GM18951 (cell line): ENCODE measurements around the gene FGA.

Source experiments
- POLR2A ChIP-seq: IDR thresholded peaks from 4 replicates; pipeline ENCODE4 v1.6.1; 2011; ENCODE audit warnings: mild to moderate bottlenecking; ENCODE audit not compliant: insufficient read length, insufficient read depth; ENCODE audit errors: extremely low read depth
- in situ Hi-C: fragments of 300-500 bp; cut with MboI; formaldehyde crosslinking; loops from one replicate; pipeline ENCODE4 v1.12.0; 2022; ENCODE audit warnings: low sequenced_read_pairs, mixed read lengths, inconsistent platforms; ENCODE audit not compliant: unreplicated experiment

Gene FGA

GRCh38 chr4:154616287-154616686 is 25.7 kb upstream of the FGA start:
- in situ Hi-C loops = loop anchor here (5.0 kb wide), 1 partner anchor 59 kb away; no protein-coding TSS in a partner anchor
- no peak for TF ChIP-seq POLR2A

- in situ Hi-C loops = loop anchor here (5.0 kb wide), 1 partner anchor 58 kb away; no protein-coding TSS in a partner anchor
- no peak for TF ChIP-seq POLR2A
Measured at GRCh38 chr4:154615211-154615610, 24.7 kb upstream of the FGA start.

- in situ Hi-C loops = no loop called here
- TF ChIP-seq POLR2A = no peak
Measured at GRCh38 chr4:154614306-154614705, 23.8 kb upstream of the FGA start.

- in situ Hi-C loops = no loop called here
- no peak for TF ChIP-seq POLR2A
Measured at GRCh38 chr4:154612472-154613414, 22.2 kb upstream of the FGA start, which contains the start of gene FGG. Gene FGG, minus strand, starts transcription at chr4:154612656. Its CDS starts 47 bp downstream, at chr4:154612609.

GRCh38 chr4:154611833-154612232 is 21.3 kb upstream of the FGA start:
- TF ChIP-seq POLR2A = no peak
- in situ Hi-C loops = no loop called here

- in situ Hi-C loops = no loop called here
- TF ChIP-seq POLR2A = no peak
Measured at GRCh38 chr4:154610582-154610981, 20.0 kb upstream of the FGA start.

GRCh38 chr4:154609532-154609931 is 19.0 kb upstream of the FGA start:
- no peak for TF ChIP-seq POLR2A
- in situ Hi-C loops = no loop called here

GRCh38 chr4:154608361-154609252 is 18.1 kb upstream of the FGA start:
- TF ChIP-seq POLR2A = no peak
- in situ Hi-C loops = no loop called here

- in situ Hi-C loops = no loop called here
- TF ChIP-seq POLR2A = no peak
Measured at GRCh38 chr4:154606728-154607723, 16.5 kb upstream of the FGA start.

- in situ Hi-C loops = no loop called here
- TF ChIP-seq POLR2A = no peak
Measured at GRCh38 chr4:154604696-154605200, 14.2 kb upstream of the FGA start.

- TF ChIP-seq POLR2A = no peak
- in situ Hi-C loops = no loop called here
Measured at GRCh38 chr4:154603033-154603943, 12.7 kb upstream of the FGA start.
